GM10266 (cell line): ENCODE data around the gene LONRF2.

ENCODE experiments used
- DNase-seq: peaks from one replicate; pipeline ENCODE4 v3.0.0; 2012; ENCODE audit errors: extremely low spot score
- TF ChIP-seq, protein P1 (sequence below): IDR thresholded peaks from 2 replicates; pipeline ENCODE4 v1.5.1; 2012; ENCODE audit warnings: mild to moderate bottlenecking, low read depth; ENCODE audit not compliant: control insufficient read depth, insufficient read depth; ENCODE audit errors: missing control alignments

LONRF2 gene

DNA sequence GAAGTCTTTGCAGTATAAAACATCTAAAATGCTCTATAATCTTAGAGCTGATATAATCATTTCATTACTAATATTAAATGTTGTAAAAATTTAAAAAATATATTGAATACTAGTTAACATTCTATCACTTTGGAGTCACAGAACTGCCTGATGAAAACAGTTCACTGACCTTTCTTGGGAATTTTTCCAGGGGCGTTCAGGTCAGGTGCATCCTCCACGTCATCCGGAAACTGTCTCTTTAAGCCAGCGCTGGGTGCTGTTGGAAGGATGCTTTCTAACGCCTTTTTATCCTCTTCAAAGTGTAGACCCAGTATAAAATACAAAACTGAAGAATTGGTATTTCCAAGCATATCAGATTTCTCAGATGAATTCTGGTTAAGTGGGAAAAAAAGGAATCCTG is 22.8 kb downstream of the LONRF2 start:
- DNase-seq, result no peak
- TF ChIP-seq, protein P1, sequence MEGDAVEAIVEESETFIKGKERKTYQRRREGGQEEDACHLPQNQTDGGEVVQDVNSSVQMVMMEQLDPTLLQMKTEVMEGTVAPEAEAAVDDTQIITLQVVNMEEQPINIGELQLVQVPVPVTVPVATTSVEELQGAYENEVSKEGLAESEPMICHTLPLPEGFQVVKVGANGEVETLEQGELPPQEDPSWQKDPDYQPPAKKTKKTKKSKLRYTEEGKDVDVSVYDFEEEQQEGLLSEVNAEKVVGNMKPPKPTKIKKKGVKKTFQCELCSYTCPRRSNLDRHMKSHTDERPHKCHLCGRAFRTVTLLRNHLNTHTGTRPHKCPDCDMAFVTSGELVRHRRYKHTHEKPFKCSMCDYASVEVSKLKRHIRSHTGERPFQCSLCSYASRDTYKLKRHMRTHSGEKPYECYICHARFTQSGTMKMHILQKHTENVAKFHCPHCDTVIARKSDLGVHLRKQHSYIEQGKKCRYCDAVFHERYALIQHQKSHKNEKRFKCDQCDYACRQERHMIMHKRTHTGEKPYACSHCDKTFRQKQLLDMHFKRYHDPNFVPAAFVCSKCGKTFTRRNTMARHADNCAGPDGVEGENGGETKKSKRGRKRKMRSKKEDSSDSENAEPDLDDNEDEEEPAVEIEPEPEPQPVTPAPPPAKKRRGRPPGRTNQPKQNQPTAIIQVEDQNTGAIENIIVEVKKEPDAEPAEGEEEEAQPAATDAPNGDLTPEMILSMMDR, result no peak

DNA sequence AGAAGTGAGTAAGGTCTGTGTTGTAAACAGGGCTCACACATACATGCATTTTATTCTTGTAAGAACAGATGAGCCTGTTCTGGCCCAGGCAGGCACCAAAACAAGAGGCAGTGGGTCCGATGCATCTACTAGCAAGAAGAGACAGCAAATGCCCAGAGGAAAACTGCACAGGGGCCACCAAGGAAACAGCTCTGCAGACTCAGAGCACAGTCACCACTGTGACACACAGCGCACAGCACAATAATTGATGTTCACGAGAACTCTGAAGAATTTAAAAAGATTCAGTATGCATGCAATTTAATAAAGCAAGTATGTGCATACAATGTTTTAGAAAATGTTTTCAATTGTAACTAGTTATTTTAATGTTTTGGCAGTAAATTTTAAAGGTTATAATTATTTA is 24.8 kb downstream of the LONRF2 start:
- DNase-seq, result no peak
- TF ChIP-seq, protein P1, result no peak

DNA sequence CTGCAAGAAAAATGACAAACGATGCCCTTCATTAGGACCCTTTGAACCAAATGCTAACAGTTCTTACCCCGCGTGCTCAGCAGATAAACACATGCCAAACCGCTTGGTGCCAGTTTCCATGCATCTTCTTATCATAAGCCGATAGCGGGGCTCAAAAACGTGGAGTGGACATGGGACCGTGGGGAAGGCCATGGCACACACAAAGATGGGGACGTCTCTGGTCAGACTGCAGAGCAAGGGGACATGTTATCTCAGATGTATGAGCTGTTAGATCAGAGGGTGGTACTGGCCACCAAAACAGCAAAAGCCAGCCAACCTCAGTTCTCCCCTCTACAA is 28.2 kb downstream of the LONRF2 start:
- TF ChIP-seq, protein P1, result no peak
- no peak for DNase-seq

DNA sequence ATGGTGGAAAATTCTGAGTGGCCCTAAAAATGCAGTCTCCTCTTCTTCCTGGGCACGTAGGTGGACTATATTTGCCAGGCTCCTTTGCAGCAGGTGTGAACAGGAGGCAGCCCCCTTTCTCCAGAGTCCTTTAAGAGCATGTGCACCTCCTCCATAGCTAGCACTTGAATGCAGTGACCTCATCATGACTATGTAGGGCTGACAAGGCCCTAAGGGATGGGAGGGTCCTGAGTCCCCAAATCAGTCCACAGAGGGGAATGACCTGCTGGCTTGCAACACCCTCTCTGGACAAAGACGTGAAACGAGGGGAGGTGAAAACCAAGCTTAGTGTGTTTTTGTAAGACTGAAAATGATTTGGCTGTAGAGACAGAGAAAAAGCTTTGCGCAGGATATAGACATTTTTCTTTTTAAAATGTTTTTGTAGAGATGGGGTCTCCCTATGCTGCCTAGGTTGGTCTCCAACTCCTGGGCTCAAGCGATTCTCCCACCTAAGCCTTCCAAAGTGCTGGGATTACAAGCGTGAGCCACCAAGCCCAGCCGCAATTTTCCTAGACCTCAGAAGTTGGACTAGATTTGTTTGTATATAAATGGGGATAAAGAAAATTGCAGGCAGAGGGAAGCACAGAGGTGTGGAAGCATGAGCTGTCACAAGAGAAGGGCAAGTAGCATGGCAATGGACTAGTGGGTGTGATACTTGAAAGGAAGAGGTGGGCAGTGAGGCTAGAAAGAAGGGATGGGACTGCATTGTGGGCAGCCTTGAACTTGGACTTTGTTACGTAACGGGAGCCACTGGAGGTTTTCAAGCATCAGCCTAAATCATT is 28.8 kb downstream of the LONRF2 start:
- TF ChIP-seq, protein P1, result no peak
- DNase-seq, result no peak

DNA sequence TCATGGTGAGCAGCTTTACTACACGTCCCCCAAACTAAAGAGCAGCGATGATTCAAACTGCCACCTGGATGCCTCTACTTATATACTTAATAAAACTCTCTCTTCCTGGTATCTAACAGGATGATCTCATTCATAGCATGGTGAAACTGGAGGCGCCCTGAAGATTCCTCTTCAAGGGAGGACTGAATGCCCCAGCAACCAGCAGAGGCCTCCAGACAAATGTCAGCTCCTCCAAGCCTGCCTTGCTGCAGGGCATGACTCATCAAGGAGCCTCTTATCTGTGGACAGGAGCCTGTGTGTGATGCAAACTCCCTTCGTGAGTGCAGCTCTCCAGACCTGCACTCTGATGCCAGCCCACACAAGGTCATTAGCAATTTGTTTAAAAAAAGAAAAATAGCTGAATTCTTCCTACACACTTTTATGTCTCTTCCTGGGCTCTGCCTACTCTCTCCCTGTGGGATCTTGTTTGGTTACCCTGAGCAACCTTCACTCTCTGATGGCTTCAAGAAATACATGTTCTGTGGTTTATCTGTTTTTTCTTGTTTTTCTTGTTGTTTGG is 30.2 kb downstream of the LONRF2 start:
- TF ChIP-seq, protein P1, result no peak
- no peak for DNase-seq

DNA sequence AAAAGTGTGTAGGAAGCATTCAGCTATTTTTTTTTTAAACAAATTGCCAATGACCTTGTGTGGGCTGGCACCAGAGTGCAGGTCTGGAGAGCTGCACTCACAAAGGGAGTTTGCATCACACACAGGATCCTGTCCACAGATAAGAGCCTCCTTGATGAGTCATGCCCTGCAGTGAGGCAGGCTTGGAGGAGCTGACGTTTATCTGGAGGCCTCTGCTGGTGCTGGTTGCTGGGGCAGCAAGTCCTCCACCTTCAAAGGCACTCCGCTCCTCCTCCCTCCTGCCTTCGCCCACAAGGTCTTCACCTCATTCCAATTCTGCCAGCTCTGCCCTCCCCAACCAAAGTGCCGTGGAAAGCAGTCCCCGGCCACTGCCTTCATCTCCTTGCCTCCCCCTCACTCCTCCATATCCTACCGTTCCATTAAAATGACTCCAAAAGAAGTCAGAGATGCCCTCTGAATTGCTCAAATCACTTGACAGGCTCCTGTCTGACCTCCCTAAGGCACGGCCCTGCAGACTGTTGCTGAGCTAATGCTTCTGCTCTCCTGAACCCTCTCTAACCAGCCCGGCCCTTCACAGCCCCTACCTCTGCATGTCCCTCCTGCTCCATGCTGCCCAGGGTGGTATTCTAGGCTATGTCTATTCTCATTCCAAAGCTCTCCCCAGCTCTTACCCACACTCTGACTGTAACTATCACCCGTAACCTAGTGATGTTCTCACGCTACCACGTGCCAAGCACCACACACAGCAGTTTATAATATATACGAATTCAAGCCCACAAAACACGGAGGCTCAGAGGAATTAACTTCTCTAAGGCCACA is 30.9 kb downstream of the LONRF2 start:
- TF ChIP-seq, protein P1, result no peak
- DNase-seq, result no peak

DNA sequence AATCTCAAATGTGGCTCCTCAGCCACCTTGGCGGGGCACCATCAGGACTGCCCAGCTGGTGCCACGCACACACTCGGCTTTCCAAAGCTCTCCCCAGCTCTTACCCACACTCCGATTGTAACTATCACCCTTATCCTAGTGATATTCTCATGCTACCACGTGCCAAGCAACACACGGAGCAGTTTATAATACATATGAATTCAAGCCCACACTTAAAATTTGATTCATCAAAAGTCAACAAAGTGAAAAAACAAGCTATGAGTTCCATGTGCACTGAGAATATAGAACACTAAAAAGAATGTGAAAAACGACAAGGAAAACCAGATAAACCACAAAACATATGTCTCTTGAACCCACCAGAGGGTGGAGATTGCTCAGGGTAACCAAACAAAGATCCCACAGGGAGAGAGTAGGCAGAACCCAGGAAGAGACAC is 31.6 kb downstream of the LONRF2 start:
- DNase-seq, result no peak
- TF ChIP-seq, protein P1, result no peak
